ENCODE data around the gene CYTL1. TPM values are rescaled to one million over a fixed set of nuclear protein-coding genes. Genes with fewer than 3 reads are reported as not detected.

Gene CYTL1
- total and polyA plus RNA-seq, 2 of the 4 experiments (the other 2 are of a cell fraction): 1.3 to 7.4 TPM

GRCh38 chr4:4995908-4996265 lies 23.4 kb downstream of the CYTL1 start:
- no peak overlapping the region for H4K8ac ChIP-seq (ENCODE audit: low read depth in 2 of 2, low read length in 2 of 2)
- BruUV-seq (replicated peaks): no TSS peak
- in situ Hi-C loops (cut with MboI; ENCODE audit: low sequenced_read_pairs) (loop anchor here (5.0 to 10.0 kb wide), 3 partner anchors 146 to 511 kb away; no protein-coding TSS in a partner anchor), dilution Hi-C loops (cut with HindIII; ENCODE audit: low sequenced_read_pairs, unreplicated experiment) (no loop called here), intact Hi-C loops (cut with micrococcal nuclease) (loop anchor here (1.0 to 10.0 kb wide), 7 partner anchors 54 to 817 kb away; no protein-coding TSS in a partner anchor)
- ATAC-seq (ENCODE audit: low read depth): no peak
- H3K4me2 ChIP-seq (ENCODE audit: low read depth, low read length): no peak overlapping the region
- peaks cover 11% of the 10 kb centered on the region for H3K4me1 ChIP-seq (ENCODE audit: control insufficient read depth, insufficient read depth, low read length)
- peak overlapping the region; percentile 10; the same call in 1 of the 2 replicates for H2BK20ac ChIP-seq (ENCODE audit: low read depth, low read length)
- no peak overlapping the region for H3K23ac ChIP-seq (ENCODE audit: low read depth, low read length)
- peaks cover 4% of the 10 kb centered on the region; the same call in 1 of the 2 replicates for H3K9me1 ChIP-seq (ENCODE audit: insufficient read depth, low read length)
- H4K20me1 ChIP-seq (ENCODE audit: insufficient read depth, low read length): no peaks in the 10 kb centered on the region
- no peak overlapping the region for H2AK9ac ChIP-seq (replicated peaks; ENCODE audit: low read depth, low read length, poor library complexity)
- no peaks in the 10 kb centered on the region; the same call in 1 of the 2 replicates for H3K27me3 ChIP-seq (ENCODE audit: control insufficient read depth, insufficient read depth, low read length)
- no peak overlapping the region; the same call in 1 of the 2 replicates for H3K18ac ChIP-seq (ENCODE audit: low read depth, low read length)
- H3K9me3 ChIP-seq (ENCODE audit: control insufficient read depth, insufficient read depth, low read length): no peaks in the 10 kb centered on the region
- H3K4me3 ChIP-seq (ENCODE audit: insufficient read depth, low read depth, low read length): no peak overlapping the region
- no peak overlapping the region for H3K56ac ChIP-seq (ENCODE audit: extremely low read depth, insufficient read depth, low read length)
- no peak overlapping the region for H3K9ac ChIP-seq (ENCODE audit: low read depth, low read length)
- no peak for DNase-seq
- H3K79me1 ChIP-seq (ENCODE audit: low read depth in 1 of 2, low read length in 2 of 2): no peaks in the 10 kb centered on the region
- H2BK15ac ChIP-seq (ENCODE audit: low read depth, low read length): no peak overlapping the region
- no peak overlapping the region for H3K4ac ChIP-seq (ENCODE audit: low read depth, low read length)
- CTCF ChIA-PET: no interaction called here
- H4K91ac ChIP-seq (ENCODE audit: insufficient read depth, low read depth, low read length): no peak overlapping the region
- H2BK120ac ChIP-seq (ENCODE audit: low read depth, low read length): 0 out of 2 replicates have a peak overlapping the region, but pooled peaks have one; percentile 53
- H4K5ac ChIP-seq (ENCODE audit: low read depth, low read length): no peak overlapping the region
- no peaks in the 10 kb centered on the region for H3K36me3 ChIP-seq (ENCODE audit: control insufficient read depth, insufficient read depth, low read length)
- POLR2A ChIA-PET (ENCODE audit: unreplicated experiment): no interaction called here
- H3K27ac ChIP-seq (ENCODE audit: insufficient read depth, low read length): no peak overlapping the region
- no peak overlapping the region for H3K14ac ChIP-seq (replicated peaks; ENCODE audit: low read depth, low read length)
- no peak overlapping the region for H2AFZ ChIP-seq (replicated peaks; ENCODE audit: low read length, poor library complexity)
- no peak overlapping the region for H2BK5ac ChIP-seq (ENCODE audit: low read depth, low read length, poor library complexity, severe bottlenecking)
- no peak overlapping the region for H2AK5ac ChIP-seq (ENCODE audit: low read depth, low read length)
- TF ChIP-seq CTCF (conservative IDR thresholded peaks at IDR 0.05; ENCODE audit: low read depth, low read length): no peak
- TF ChIP-seq BHLHE40 (IDR thresholded peaks at IDR 0.05; ENCODE audit: low read depth, low read length): no peak
- TF ChIP-seq POLR2A (IDR thresholded peaks at IDR 0.05; ENCODE audit: low read depth, low read length): no peak
- TF ChIP-seq FOS (IDR thresholded peaks at IDR 0.05; ENCODE audit: low read depth, low read length): no peak
- no peak for TF ChIP-seq MAZ (IDR thresholded peaks at IDR 0.05; ENCODE audit: borderline replicate concordance, low read depth, low read length)
- TF ChIP-seq CEBPB (IDR thresholded peaks at IDR 0.05; ENCODE audit: low read depth, low read length): no peak
- no peak for TF ChIP-seq RFX5 (IDR thresholded peaks at IDR 0.05; ENCODE audit: low read depth, low read length)
- TF ChIP-seq ELK1 (IDR thresholded peaks at IDR 0.05; ENCODE audit: borderline replicate concordance, low read depth, low read length): no peak
- TF ChIP-seq SMC3 (IDR thresholded peaks at IDR 0.05; ENCODE audit: low read depth, low read length): no peak
- TF ChIP-seq MXI1 (IDR thresholded peaks at IDR 0.05; ENCODE audit: borderline replicate concordance, low read depth, low read length): no peak
- no peak for TF ChIP-seq RAD21 (IDR thresholded peaks at IDR 0.05; ENCODE audit: low read length)
- no peak for TF ChIP-seq RCOR1 (IDR thresholded peaks at IDR 0.05; ENCODE audit: insufficient replicate concordance, low read length)
- no peak for TF ChIP-seq MAFK (IDR thresholded peaks at IDR 0.05; ENCODE audit: low read depth, low read length)
- TF ChIP-seq USF2 (IDR thresholded peaks at IDR 0.05; ENCODE audit: low read depth, low read length): no peak
- no peak for TF ChIP-seq CHD1 (IDR thresholded peaks at IDR 0.05; ENCODE audit: low read depth, low read length)
- WGBS, 2 experiments (ENCODE audit: extremely low coverage in 2 of 2, insufficient read length in 1 of 2): 52% methylated on average over 7 of the region's 8 CpGs; no CpG with 5 or more reads in 1 of the 2 experiments
